CD4-positive, alpha-beta memory T cell (primary cell): ENCODE measurements around the gene VPS72. TPM values are rescaled to one million over a fixed set of nuclear protein-coding genes. Genes with fewer than 3 reads are reported as not detected.
"Not testable (repeated sequence)": the region's sequence is repeated elsewhere in the genome, so short reads cannot be mapped to it uniquely, and the experiment has no call there.

Experiments used
- CTCF ChIA-PET: fragments of 350-600 bp; sonication (Branson Sonifier 250); formaldehyde crosslinking; loops from one replicate; lab custom pipeline; 2021; ENCODE audit warnings: inconsistent platforms; ENCODE audit not compliant: partially characterized antibody; lab: Charles Lee
- POLR2A ChIA-PET: fragments of 350-600 bp; sonication (Branson Sonifier 250); formaldehyde crosslinking; loops from one replicate; lab custom pipeline; 2021; ENCODE audit not compliant: partially characterized antibody; lab: Charles Lee
- DNase-seq, 5 donors: peaks; one replicate each; pipeline versions ENCODE4 v3.0.0 to v3.0.0-alpha.2; 2020 to 2022; ENCODE audit warnings: mixed read lengths in 1 of 5
- H3K27ac ChIP-seq: one replicate; pipeline ENCODE4 v1.7.0; 2013; ENCODE audit warnings: low read depth, low read length
- H3K27me3 ChIP-seq: 2 replicates; pipeline ENCODE4 v1.7.0; 2013; ENCODE audit warnings: mild to moderate bottlenecking, low read length, moderate library complexity; ENCODE audit not compliant: insufficient read depth
- H3K36me3 ChIP-seq: 2 replicates; pipeline ENCODE4 v1.7.0; 2013; ENCODE audit warnings: mild to moderate bottlenecking, low read length, moderate library complexity; ENCODE audit not compliant: insufficient read depth
- H3K4me1 ChIP-seq: 2 replicates; pipeline ENCODE4 v1.7.0; 2013; ENCODE audit warnings: mild to moderate bottlenecking, low read length, moderate library complexity; ENCODE audit not compliant: insufficient read depth
- H3K4me3 ChIP-seq, 2 donors: one replicate each; pipeline ENCODE4 v1.7.0; 2013; ENCODE audit warnings: low read length in 2 of 2, mild to moderate bottlenecking in 1 of 2
- H3K9me3 ChIP-seq, 2 donors: one replicate each; pipeline ENCODE4 v1.7.0; 2013; ENCODE audit warnings: low read length in 2 of 2, control low read depth in 1 of 2; ENCODE audit not compliant: control insufficient read depth in 1 of 2
- H3K27ac Mint-ChIP-seq, 7 donors: one replicate each; pipeline ENCODE4 v1.8.0; 2020 to 2021; ENCODE audit warnings: mixed read lengths in 7 of 7, mild to moderate bottlenecking in 6 of 7, inconsistent platforms in 3 of 7, moderate library complexity in 3 of 7
- H3K27me3 Mint-ChIP-seq, 2 donors: one replicate each; pipeline ENCODE4 v1.8.0; 2020 to 2021; ENCODE audit warnings: mixed read lengths in 2 of 2
- H3K36me3 Mint-ChIP-seq, 2 donors: one replicate each; pipeline ENCODE4 v1.8.0; 2020 to 2021; ENCODE audit warnings: mixed read lengths in 2 of 2, inconsistent platforms in 1 of 2, mild to moderate bottlenecking in 1 of 2
- H3K4me1 Mint-ChIP-seq, 4 donors: one replicate each; pipeline ENCODE4 v1.8.0; 2020 to 2021; ENCODE audit warnings: mixed read lengths in 4 of 4, mild to moderate bottlenecking in 1 of 4
- H3K4me3 Mint-ChIP-seq, 8 donors: one replicate each; pipeline ENCODE4 v1.8.0; 2020 to 2021; ENCODE audit warnings: mixed read lengths in 8 of 8, mild to moderate bottlenecking in 7 of 8, moderate library complexity in 6 of 8, inconsistent platforms in 3 of 8
- H3K9me3 Mint-ChIP-seq, 8 donors: one replicate each; pipeline ENCODE4 v1.8.0; 2020 to 2021; ENCODE audit warnings: mixed read lengths in 8 of 8, mild to moderate bottlenecking in 5 of 8, inconsistent platforms in 3 of 8, moderate library complexity in 1 of 8
- intact Hi-C: fragments of 100-400 bp; cut with micrococcal nuclease; formaldehyde crosslinking; loops from one replicate; pipeline ENCODE4 v1.15.1; 2023
- polyA plus RNA-seq, 2 donors: library from polyadenylated mRNA; unstranded; fragments of 300-500 nt; fragmentation: Illumina TruSeq; gene quantifications; one replicate each; pipeline ENCODE4 v1.2.3, GENCODE V29; 2021
- total RNA-seq, 2 experiments: library from RNA; stranded (reverse); gene quantifications; one replicate each; pipeline ENCODE4 v1.2.3, GENCODE V29; 2021

VPS72 gene
- total and polyA plus RNA-seq, 4 experiments from 2014 or later, result 68.1 to 102 (median 74.5) TPM

GRCh38 chr1:151192047-151192446 is 2.0 kb upstream of the VPS72 start:
- H3K27ac ChIP-seq, result no peak overlapping the region
- H3K9me3 ChIP-seq, result no peaks in the 10 kb centered on the region
- Mint-ChIP-seq H3K27ac (no peak overlapping the region), H3K4me1 (peaks cover 20 to 43% (median 31%) of the 10 kb centered on the region in 4 donors), H3K4me3 (peak overlapping the region in 3 of 8 donors; percentile 14 to 43 (median 21)), H3K9me3 (no peaks in the 10 kb centered on the region), H3K36me3 (peaks cover 0 to 8% of the 10 kb centered on the region in 2 donors), H3K27me3 (peaks cover 0 to 2% of the 10 kb centered on the region in 2 donors)
- no peak for DNase-seq
- no peak overlapping the region for H3K4me3 ChIP-seq
- peaks cover 25% of the 10 kb centered on the region for H3K4me1 ChIP-seq
- ChIA-PET CTCF (interaction anchor here (1.1 to 1.8 kb wide), 3 partner anchors 60 to 89 kb away, joined by 3 to 11 read pairs (median 4); partner anchors contain the start of gene PSMD4), POLR2A (no interaction called here)
- intact Hi-C loops, result loop anchor here (5.0 to 10.0 kb wide), 2 partner anchors 35 to 203 kb away; partner anchors contain the start of genes PSMB4 and TNFAIP8L2
- no peaks in the 10 kb centered on the region for H3K36me3 ChIP-seq
- H3K27me3 ChIP-seq, result no peaks in the 10 kb centered on the region

GRCh38 chr1:151188667-151189066 is 1.3 kb downstream of the VPS72 start:
- peak overlapping the region in 5 of 7 donors; percentile 27 to 99 (median 91) for H3K27ac Mint-ChIP-seq
- H3K36me3 Mint-ChIP-seq, result peaks cover 21 to 35% of the 10 kb centered on the region in 2 donors
- H3K4me3 ChIP-seq, intact Hi-C loops, H3K27me3 Mint-ChIP-seq, H3K9me3 Mint-ChIP-seq, H3K27me3 ChIP-seq, H3K9me3 ChIP-seq, DNase-seq: not testable (repeated sequence)
- POLR2A ChIA-PET, result interaction anchor here (0.6 to 3.0 kb wide), 3 partner anchors 30 to 93 kb away, joined by 3 to 46 read pairs (median 15); partner anchors contain the start of genes TNFAIP8L2 and ZNF687
- Histone ChIP-seq H3K36me3 (peaks cover 17% of the 10 kb centered on the region), H3K4me1 (peaks cover 25% of the 10 kb centered on the region), H3K27ac (peak overlapping the region; percentile 89)
- CTCF ChIA-PET, result interaction anchor here (1.2 to 2.9 kb wide), 4 partner anchors 22 to 62 kb away, joined by 4 to 25 read pairs (median 4); partner anchors contain the start of gene TNFAIP8L2
- peaks cover 24 to 43% (median 33%) of the 10 kb centered on the region in 4 donors for H3K4me1 Mint-ChIP-seq
- peak overlapping the region; percentile 7 to 100 (median 98) for H3K4me3 Mint-ChIP-seq

DNA sequence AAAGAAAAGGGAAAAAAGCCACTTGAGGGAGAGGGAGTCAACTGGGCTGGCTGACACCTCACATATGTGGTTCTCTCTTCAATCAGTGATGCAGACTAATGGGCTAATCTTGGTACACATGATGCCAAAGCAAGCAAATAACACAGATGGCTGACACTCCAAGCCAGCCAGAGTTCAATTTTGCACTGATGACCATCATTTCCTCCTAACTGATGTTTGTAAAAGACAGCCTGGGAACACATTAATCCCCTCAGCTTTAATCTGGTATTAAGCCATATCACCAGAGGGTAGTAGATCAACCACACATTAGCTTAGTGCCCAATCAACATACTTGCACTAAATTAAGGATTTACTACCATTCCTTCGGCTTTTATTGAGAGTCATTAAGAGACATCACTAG is 2.8 kb downstream of the VPS72 start:
- intact Hi-C loops, result no loop called here
- ChIA-PET POLR2A (interaction anchor here (1.0 kb wide), 1 partner anchor 10 kb away, joined by 3 read pairs; no protein-coding TSS in a partner anchor), CTCF (interaction anchor here (0.9 to 1.7 kb wide), 4 partner anchors 11 to 87 kb away, joined by 3 to 4 read pairs (median 4); partner anchors contain the start of gene TMOD4)
- no peaks in the 10 kb centered on the region for H3K9me3 ChIP-seq
- no peaks in the 10 kb centered on the region for H3K9me3 Mint-ChIP-seq
- no peak for DNase-seq
- no peaks in the 10 kb centered on the region for H3K27me3 ChIP-seq
- H3K36me3 ChIP-seq, result peaks cover 24% of the 10 kb centered on the region
- H3K4me3 ChIP-seq, result no peak overlapping the region
- H3K4me1 Mint-ChIP-seq, result peaks cover 24 to 47% (median 33%) of the 10 kb centered on the region in 4 donors
- H3K4me1 ChIP-seq, result peaks cover 25% of the 10 kb centered on the region
- H3K27me3 Mint-ChIP-seq, result no peaks in the 10 kb centered on the region
- no peak overlapping the region for H3K27ac ChIP-seq
- H3K36me3 Mint-ChIP-seq, result peaks cover 29 to 46% of the 10 kb centered on the region in 2 donors
- H3K27ac Mint-ChIP-seq, result peak overlapping the region in 1 of 7 donors; percentile 35
- peak overlapping the region in 1 of 8 donors; percentile 15 for H3K4me3 Mint-ChIP-seq

DNA sequence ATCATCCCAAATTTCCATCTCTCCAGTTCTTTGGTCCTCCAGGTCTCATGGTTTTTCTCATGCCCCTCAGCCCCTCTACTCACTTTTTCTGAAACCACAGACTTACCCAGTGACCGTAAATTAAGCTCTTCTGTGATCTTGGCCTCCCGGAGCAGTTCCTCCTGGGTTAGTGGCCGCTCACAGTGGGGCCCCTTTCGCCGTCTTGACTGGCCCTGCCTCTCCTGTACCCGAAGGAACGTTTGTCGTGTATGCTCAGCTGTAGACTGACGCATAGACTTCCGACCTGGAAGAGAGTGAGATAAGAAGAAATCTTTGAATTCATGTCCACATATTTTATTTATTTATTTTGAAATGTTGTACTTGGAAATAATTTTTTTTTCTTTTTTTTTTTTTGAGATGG is 5.8 kb downstream of the VPS72 start:
- DNase-seq, result no peak
- CTCF ChIA-PET, result interaction anchor here (0.7 to 2.0 kb wide), 2 partner anchors 68 to 160 kb away, joined by 3 to 6 read pairs; no protein-coding TSS in a partner anchor
- H3K27ac Mint-ChIP-seq, result peak overlapping the region in 1 of 7 donors; percentile 66

DNA sequence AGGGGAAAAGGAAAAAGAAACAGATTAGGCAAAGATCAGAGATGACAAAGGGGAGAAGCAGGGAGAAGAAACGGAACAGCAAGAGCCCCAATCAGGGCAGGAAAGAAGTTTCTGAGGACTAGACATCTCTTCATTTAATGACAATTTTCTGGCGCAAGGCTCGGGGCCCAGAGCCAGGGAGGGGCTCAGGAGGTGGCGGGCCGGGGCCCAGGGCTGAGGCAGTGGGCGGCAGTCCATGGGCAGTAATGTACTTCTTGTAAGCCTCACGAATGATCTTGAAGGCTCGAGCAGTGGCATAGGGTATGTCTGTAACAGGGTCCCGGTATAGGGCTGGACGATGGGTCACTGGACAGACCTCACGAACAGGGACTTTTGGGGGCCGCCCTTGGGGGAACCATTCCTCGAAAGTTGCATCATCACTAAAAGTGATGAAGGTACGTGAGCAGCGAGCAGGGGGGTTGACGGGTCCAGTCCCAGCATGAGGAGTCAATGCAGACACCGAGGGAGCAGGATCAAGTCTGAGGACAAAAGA is 13.4 kb downstream of the VPS72 start:
- Histone ChIP-seq H3K27ac (no peak overlapping the region), H3K4me3 (no peak overlapping the region), H3K4me1 (no peaks in the 10 kb centered on the region), H3K36me3 (peaks cover 49% of the 10 kb centered on the region), H3K9me3 (no peaks in the 10 kb centered on the region), H3K27me3 (no peaks in the 10 kb centered on the region)
- ChIA-PET POLR2A (interaction anchor here (0.8 to 2.4 kb wide), 4 partner anchors 10 to 19 kb away, joined by 3 to 9 read pairs (median 4); partner anchors contain the start of genes LYSMD1, SCNM1 and VPS72), CTCF (interaction anchor here (0.7 to 2.1 kb wide), 4 partner anchors 10 to 130 kb away, joined by 3 to 13 read pairs (median 4); no protein-coding TSS in a partner anchor)
- intact Hi-C loops, result no loop called here
- Mint-ChIP-seq H3K27me3 (no peaks in the 10 kb centered on the region), H3K36me3 (peaks cover 48 to 77% of the 10 kb centered on the region in 2 donors), H3K4me3 (peak overlapping the region in 1 of 8 donors; percentile 20), H3K4me1 (peaks cover 0 to 3% (median under 1%) of the 10 kb centered on the region in 4 donors), H3K27ac (peak overlapping the region in 4 of 7 donors; percentile 8 to 65 (median 28)), H3K9me3 (no peaks in the 10 kb centered on the region)
- no peak for DNase-seq

More for the DNA sequence above, 5.8 kb downstream of the VPS72 start:
- Histone ChIP-seq H3K36me3 (peaks cover 42% of the 10 kb centered on the region), H3K4me1 (peaks cover 15% of the 10 kb centered on the region), H3K27me3 (no peaks in the 10 kb centered on the region), H3K9me3 (no peaks in the 10 kb centered on the region), H3K27ac (no peak overlapping the region), H3K4me3 (no peak overlapping the region)
- Mint-ChIP-seq H3K9me3 (no peaks in the 10 kb centered on the region), H3K36me3 (peaks cover 49 to 61% of the 10 kb centered on the region in 2 donors), H3K4me3 (no peak overlapping the region), H3K4me1 (peaks cover 19 to 27% (median 20%) of the 10 kb centered on the region in 4 donors), H3K27me3 (no peaks in the 10 kb centered on the region)
- POLR2A ChIA-PET, result interaction anchor here (0.7 to 1.7 kb wide), 2 partner anchors 14 to 487 kb away, joined by 3 to 5 read pairs; partner anchors contain the start of gene GOLPH3L
- intact Hi-C loops, result no loop called here

GRCh38 chr1:151175863-151176262 is 14.1 kb downstream of the VPS72 start, which contains the start of gene TMOD4:
TMOD4 (minus strand) TSS chr1:151175981; CDS start chr1:151174875, 1,106 bp downstream.
- ChIA-PET CTCF (interaction anchor here (0.7 to 2.1 kb wide), 5 partner anchors 10 to 131 kb away, joined by 3 to 13 read pairs (median 5); no protein-coding TSS in a partner anchor), POLR2A (interaction anchor here (1.0 to 2.2 kb wide), 2 partner anchors 10 to 19 kb away, joined by 3 to 9 read pairs; partner anchors contain the start of genes LYSMD1 and SCNM1)
- no peak for DNase-seq
- H3K4me1 Mint-ChIP-seq, result peaks cover 0 to 2% (median under 1%) of the 10 kb centered on the region in 4 donors
- Histone ChIP-seq H3K4me3 (no peak within 1 kb of the TSS), H3K9me3 (no peaks in the 10 kb centered on the region), H3K36me3 (peaks cover 46% of the 10 kb centered on the region), H3K4me1 (no peaks in the 10 kb centered on the region), H3K27me3 (no peaks in the 10 kb centered on the region), H3K27ac (no peak within 1 kb of the TSS)
- peak within 1 kb of the TSS in 1 of 8 donors; percentile 20 for H3K4me3 Mint-ChIP-seq
- H3K9me3 Mint-ChIP-seq, result no peaks in the 10 kb centered on the region
- no peaks in the 10 kb centered on the region for H3K27me3 Mint-ChIP-seq
- H3K27ac Mint-ChIP-seq, result peak within 1 kb of the TSS in 6 of 7 donors; percentile 7 to 78 (median 48)
- intact Hi-C loops, result no loop called here
- H3K36me3 Mint-ChIP-seq, result peaks cover 46 to 76% of the 10 kb centered on the region in 2 donors
